Stomach (tissue), 9 donors: ENCODE measurements around the gene USP40. TPM values are rescaled to one million over a fixed set of nuclear protein-coding genes. Genes with fewer than 3 reads are reported as not detected.
A peak's percentile ranks its signal among the peaks of the same experiment; 100 is the strongest.

Source experiments
- DNase-seq, 2 donors: peaks; one replicate each; pipeline versions ENCODE4 v3.0.0 to v3.0.0-alpha.2; 2013 to 2019
- H3K27ac ChIP-seq, 5 donors: fragments of 200-600 bp in 4 of 5; sonication (generic) in 4 of 5; one replicate each; pipeline ENCODE4 v1.5.1; 2013 to 2019; ENCODE audit warnings: mild to moderate bottlenecking in 1 of 5, moderate library complexity in 1 of 5
- H3K27me3 ChIP-seq, 3 donors: fragments of 200-600 bp; sonication (generic); one replicate each; pipeline ENCODE4 v1.5.1; 2017 to 2019; ENCODE audit warnings: mixed run types in 1 of 3
- H3K36me3 ChIP-seq, 4 donors: fragments of 200-600 bp; sonication (generic); 1 replicate in 3 of 4; 2 replicates in 1 of 4; pipeline ENCODE4 v1.5.1; 2016 to 2019
- H3K4me1 ChIP-seq, 4 donors: fragments of 200-600 bp; sonication (generic); one replicate each; pipeline ENCODE4 v1.5.1; 2016 to 2019
- H3K4me3 ChIP-seq, 4 donors: fragments of 200-600 bp; sonication (generic) in 3 of 4; one replicate each; pipeline ENCODE4 v1.5.1; 2016 to 2019; ENCODE audit warnings: mild to moderate bottlenecking in 1 of 4
- H3K9me3 ChIP-seq, 4 donors: fragments of 200-600 bp; sonication (generic); one replicate each; pipeline ENCODE4 v1.5.1; 2016 to 2019
- EP300 ChIP-seq: sonication (generic); formaldehyde crosslinking; IDR thresholded peaks from one replicate; pipeline ENCODE4 v1.6.1; 2017; ENCODE audit warnings: antibody characterized with exemption
- POLR2A ChIP-seq, 4 donors: fragments of 450-650 bp; IDR thresholded peaks; one replicate each; pipeline ENCODE4 v1.6.1; 2016; ENCODE audit warnings: antibody characterized with exemption in 4 of 4, control low read depth in 2 of 4, mild to moderate bottlenecking in 1 of 4, moderate library complexity in 1 of 4
- POLR2AphosphoS5 ChIP-seq, 3 donors: sonication (generic); formaldehyde crosslinking; IDR thresholded peaks; one replicate each; pipeline ENCODE4 v1.6.1; 2016; ENCODE audit warnings: antibody characterized with exemption in 3 of 3
- WGBS, 5 donors: extraction: QIAGEN DNeasy Blood & Tissue Kit in 3 of 5; methylation state at CpG; one replicate each; pipeline versions ENCODE4 v1.1.5 to v1.1.7; 2013 to 2018; 5-methylcytosine and 5-hydroxymethylcytosine counted together
- intact Hi-C: fragments of 100-400 bp; cut with DNase I; formaldehyde crosslinking; loops from one replicate; pipeline ENCODE4 v1.15.1; 2023; ENCODE audit warnings: low total_unique reads
- polyA plus RNA-seq, 3 donors: library from polyadenylated mRNA; stranded (reverse); fragments of 200-250 nt; gene quantifications; one replicate each; pipeline ENCODE4 v1.2.3, GENCODE V29; 2013
- total RNA-seq, 5 donors: library from RNA; depleted of rRNA; stranded (reverse); fragments of >200 nt; gene quantifications; one replicate each; pipeline versions ENCODE4 v1.1.0 to v1.2.3, GENCODE V29; 2014 to 2016
- TF ChIP-seq, protein P1 (sequence below), 7 experiments: fragments of 450-650 bp in 4 of 7; fragments of 200-600 bp in 3 of 7; sonication (generic) in 3 of 7; IDR thresholded peaks; one replicate each; pipeline ENCODE4 v1.5.1; 2016 to 2019; ENCODE audit warnings: antibody characterized with exemption in 7 of 7, control low read depth in 2 of 7, mild to moderate bottlenecking in 1 of 7
- donor health status: healthy with polysubstance abuse.
- donor health status: Bipolar disorder and iron deficiency.
- donor health status: healthy.

Gene USP40
- total and polyA plus RNA-seq, 8 donors: 14.5 to 186 (median 31.3) TPM

- TF ChIP-seq, protein P1, sequence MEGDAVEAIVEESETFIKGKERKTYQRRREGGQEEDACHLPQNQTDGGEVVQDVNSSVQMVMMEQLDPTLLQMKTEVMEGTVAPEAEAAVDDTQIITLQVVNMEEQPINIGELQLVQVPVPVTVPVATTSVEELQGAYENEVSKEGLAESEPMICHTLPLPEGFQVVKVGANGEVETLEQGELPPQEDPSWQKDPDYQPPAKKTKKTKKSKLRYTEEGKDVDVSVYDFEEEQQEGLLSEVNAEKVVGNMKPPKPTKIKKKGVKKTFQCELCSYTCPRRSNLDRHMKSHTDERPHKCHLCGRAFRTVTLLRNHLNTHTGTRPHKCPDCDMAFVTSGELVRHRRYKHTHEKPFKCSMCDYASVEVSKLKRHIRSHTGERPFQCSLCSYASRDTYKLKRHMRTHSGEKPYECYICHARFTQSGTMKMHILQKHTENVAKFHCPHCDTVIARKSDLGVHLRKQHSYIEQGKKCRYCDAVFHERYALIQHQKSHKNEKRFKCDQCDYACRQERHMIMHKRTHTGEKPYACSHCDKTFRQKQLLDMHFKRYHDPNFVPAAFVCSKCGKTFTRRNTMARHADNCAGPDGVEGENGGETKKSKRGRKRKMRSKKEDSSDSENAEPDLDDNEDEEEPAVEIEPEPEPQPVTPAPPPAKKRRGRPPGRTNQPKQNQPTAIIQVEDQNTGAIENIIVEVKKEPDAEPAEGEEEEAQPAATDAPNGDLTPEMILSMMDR (IDR thresholded peaks at IDR 0.05): no peak
- TF ChIP-seq POLR2AphosphoS5 (IDR thresholded peaks at IDR 0.05) (no peak), POLR2A (IDR thresholded peaks at IDR 0.05) (no peak), EP300 (no peak)
- H3K27me3 ChIP-seq: no peaks in the 10 kb centered on the region
- intact Hi-C loops: no loop called here
- peak overlapping the region; percentile 26 to 69 (median 52) for H3K27ac ChIP-seq
- no peak overlapping the region for H3K4me3 ChIP-seq
- peaks cover 30 to 74% (median 44%) of the 10 kb centered on the region in 4 donors for H3K4me1 ChIP-seq
- 48 to 73% (median 68%) methylated on average over 18 of the region's 18 CpGs for WGBS, 5 donors
- H3K36me3 ChIP-seq: peaks cover 48 to 56% (median 53%) of the 10 kb centered on the region in 4 donors
- peak in 1 of 2 donors; percentile 25 for DNase-seq
- H3K9me3 ChIP-seq: no peaks in the 10 kb centered on the region
Measured at GRCh38 chr2:233434666-233435330, 131.8 kb downstream of the USP40 start.

DNA sequence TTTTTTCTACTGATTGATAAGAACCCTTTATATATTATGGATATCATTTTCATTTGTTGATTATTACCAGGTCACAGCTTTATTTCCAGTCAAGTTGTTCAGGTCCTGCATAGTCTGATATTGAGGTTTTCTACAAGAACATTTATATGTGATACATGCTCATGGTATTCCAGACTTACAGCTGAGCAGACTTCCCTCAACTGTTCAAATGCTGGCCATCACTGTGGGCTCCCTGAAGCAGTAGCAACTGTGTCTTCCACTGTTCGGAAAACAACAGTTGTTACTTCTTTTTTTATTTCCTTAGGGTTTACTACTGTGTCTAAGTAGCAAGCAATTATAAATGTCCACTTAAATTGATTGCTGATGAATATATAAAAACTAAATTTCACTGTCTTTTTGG is 132.8 kb downstream of the USP40 start:
- no peaks in the 10 kb centered on the region for H3K9me3 ChIP-seq
- H3K36me3 ChIP-seq: peaks cover 40 to 46% (median 44%) of the 10 kb centered on the region in 4 donors
- WGBS, 5 donors: 41 to 75% (median 53%) methylated on average over 1 of the region's 1 CpG
- H3K27ac ChIP-seq: peak overlapping the region in 3 of 5 donors; percentile 26 to 69 (median 52)
- H3K4me1 ChIP-seq: peaks cover 24 to 74% (median 42%) of the 10 kb centered on the region in 4 donors
- DNase-seq: peak in 1 of 2 donors; percentile 15
- H3K27me3 ChIP-seq: no peaks in the 10 kb centered on the region
- TF ChIP-seq, protein P1 (IDR thresholded peaks at IDR 0.05): no peak
- TF ChIP-seq POLR2A (IDR thresholded peaks at IDR 0.05) (no peak), POLR2AphosphoS5 (IDR thresholded peaks at IDR 0.05) (no peak), EP300 (no peak)
- no peak overlapping the region for H3K4me3 ChIP-seq
- intact Hi-C loops: no loop called here

DNA sequence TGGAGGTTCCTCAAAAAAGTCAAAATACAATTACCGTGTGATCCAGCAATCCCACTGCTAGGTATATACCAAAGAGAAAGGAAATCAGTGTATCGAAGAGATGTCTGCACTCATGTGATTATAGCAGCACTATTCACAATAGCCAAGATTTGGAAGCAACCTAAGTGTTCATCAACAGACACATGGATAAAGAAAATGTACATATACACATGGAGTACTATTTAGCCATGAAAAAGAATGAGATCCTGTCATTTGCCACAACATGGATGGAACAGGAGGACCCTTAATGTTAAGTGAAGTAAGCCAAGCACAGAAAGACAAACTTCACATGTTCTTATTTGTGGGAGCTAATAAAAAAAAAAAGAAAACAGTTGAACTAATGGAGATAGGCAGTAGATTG is 133.6 kb downstream of the USP40 start:
- no peaks in the 10 kb centered on the region for H3K27me3 ChIP-seq
- peaks cover 25 to 76% (median 48%) of the 10 kb centered on the region in 4 donors for H3K4me1 ChIP-seq
- H3K4me3 ChIP-seq: no peak overlapping the region
- no peak for DNase-seq
- peaks cover 33 to 38% (median 37%) of the 10 kb centered on the region in 4 donors for H3K36me3 ChIP-seq
- WGBS, 5 donors: 95 to 99% (median 97%) methylated on average over 2 of the region's 2 CpGs
- intact Hi-C loops: no loop called here
- H3K9me3 ChIP-seq: no peaks in the 10 kb centered on the region
- peak overlapping the region in 3 of 5 donors; percentile 29 to 69 (median 52) for H3K27ac ChIP-seq
- no peak for TF ChIP-seq POLR2A (IDR thresholded peaks at IDR 0.05)
- TF ChIP-seq, protein P1 (IDR thresholded peaks at IDR 0.05): no peak
- TF ChIP-seq POLR2AphosphoS5 (IDR thresholded peaks at IDR 0.05): no peak
- TF ChIP-seq EP300: no peak

GRCh38 chr2:233430651-233431050 is 135.9 kb downstream of the USP40 start:
- intact Hi-C loops: no loop called here
- Histone ChIP-seq H3K36me3 (peaks cover 12 to 14% (median 14%) of the 10 kb centered on the region in 4 donors), H3K27me3 (no peaks in the 10 kb centered on the region), H3K9me3 (no peaks in the 10 kb centered on the region), H3K4me3 (no peak overlapping the region), H3K27ac (peak overlapping the region in 3 of 5 donors; percentile 90 to 94 (median 90)), H3K4me1 (peaks cover 17 to 83% (median 51%) of the 10 kb centered on the region in 4 donors)
- 31 to 76% (median 67%) methylated on average over 1 of the region's 1 CpG for WGBS, 5 donors
- DNase-seq: no peak
- TF ChIP-seq POLR2A (IDR thresholded peaks at IDR 0.05): no peak
- TF ChIP-seq POLR2AphosphoS5 (IDR thresholded peaks at IDR 0.05): no peak
- TF ChIP-seq, protein P1 (IDR thresholded peaks at IDR 0.05): no peak
- no peak for TF ChIP-seq EP300
